OCI-LY1 (cell line): ENCODE data around the gene FBXO11.

Experiments used
- H2AFZ ChIP-seq: fragments of 200-600 bp; sonication (generic), shearing (Covaris generic); 2 replicates; pipeline ENCODE4 v1.6.0; 2014; ENCODE audit warnings: antibody characterized with exemption, mild to moderate bottlenecking, low read length
- H3F3A ChIP-seq: fragments of 200-600 bp; sonication (generic), shearing (Covaris generic); 2 replicates; pipeline ENCODE4 v1.6.0; 2014; ENCODE audit warnings: mild to moderate bottlenecking, antibody characterized with exemption, low read length, moderate library complexity; ENCODE audit not compliant: insufficient read depth
- H3K27ac ChIP-seq: fragments of 200-600 bp; sonication (generic); 2 replicates; pipeline ENCODE4 v1.5.1; 2014; ENCODE audit warnings: low read length, mixed run types, mild to moderate bottlenecking, low read depth; ENCODE audit not compliant: poor library complexity, severe bottlenecking
- H3K27me3 ChIP-seq: fragments of 200-600 bp; sonication (generic); 2 replicates; pipeline ENCODE4 v1.6.0; 2014; ENCODE audit warnings: antibody characterized with exemption, mild to moderate bottlenecking, low read length, moderate library complexity; ENCODE audit not compliant: insufficient read depth
- H3K36me3 ChIP-seq: fragments of 200-600 bp; sonication (generic); 2 replicates; pipeline ENCODE4 v1.6.1; 2014; ENCODE audit warnings: mild to moderate bottlenecking, antibody characterized with exemption, low read length, moderate library complexity, mixed read lengths; ENCODE audit not compliant: insufficient read depth
- H3K4me1 ChIP-seq: fragments of 200-600 bp; sonication (generic); 2 replicates; pipeline ENCODE4 v1.5.1; 2014; ENCODE audit warnings: mild to moderate bottlenecking, low read length, moderate library complexity; ENCODE audit not compliant: insufficient read depth, severe bottlenecking
- H3K4me2 ChIP-seq: fragments of 200-600 bp; sonication (generic), shearing (Covaris generic); 2 replicates; pipeline ENCODE4 v1.6.1; 2014; ENCODE audit warnings: low read length
- H3K4me3 ChIP-seq: fragments of 200-600 bp; sonication (generic); 2 replicates; pipeline ENCODE4 v1.5.1; 2014; ENCODE audit warnings: low read length, low read depth, mild to moderate bottlenecking, mixed read lengths; ENCODE audit not compliant: poor library complexity, severe bottlenecking
- H3K79me2 ChIP-seq: fragments of 200-600 bp; shearing (Covaris generic); 2 replicates; pipeline ENCODE4 v1.6.1; 2016; ENCODE audit warnings: mixed run types, low read length, mixed read lengths; ENCODE audit not compliant: insufficient read depth
- H3K9ac ChIP-seq: fragments of 200-600 bp; sonication (generic), shearing (Covaris generic); 2 replicates; pipeline ENCODE4 v1.6.1; 2014; ENCODE audit warnings: mild to moderate bottlenecking, low read length, mixed read lengths
- H3K9me2 ChIP-seq: fragments of 200-600 bp; sonication (generic), shearing (Covaris generic); 2 replicates; pipeline ENCODE4 v1.6.1; 2014; ENCODE audit warnings: low read depth, mild to moderate bottlenecking, low read length, mixed read lengths
- H3K9me3 ChIP-seq: fragments of 200-600 bp; shearing (Covaris generic); 2 replicates; pipeline ENCODE4 v1.6.1; 2014; ENCODE audit warnings: low read length, mixed read lengths
- H4K20me1 ChIP-seq: fragments of 200-600 bp; sonication (generic), shearing (Covaris generic); 2 replicates; pipeline ENCODE4 v1.6.0; 2016; ENCODE audit warnings: mild to moderate bottlenecking, low read length; ENCODE audit not compliant: insufficient read depth
- EZH2 ChIP-seq: fragments of 200-600 bp; sonication (generic), shearing (Covaris generic); IDR thresholded peaks from 2 replicates; pipeline ENCODE4 v1.8.0; 2017; ENCODE audit warnings: borderline replicate concordance, mixed run types, mild to moderate bottlenecking, antibody characterized with exemption, low read length, moderate library complexity, mixed read lengths
- TF ChIP-seq, protein P1 (sequence below): fragments of 200-600 bp; sonication (generic), shearing (Covaris generic); IDR thresholded peaks from 2 replicates; pipeline ENCODE4 v1.5.1; 2017; ENCODE audit warnings: mild to moderate bottlenecking, antibody characterized with exemption, low read length, moderate library complexity, mixed read lengths

FBXO11 gene

DNA sequence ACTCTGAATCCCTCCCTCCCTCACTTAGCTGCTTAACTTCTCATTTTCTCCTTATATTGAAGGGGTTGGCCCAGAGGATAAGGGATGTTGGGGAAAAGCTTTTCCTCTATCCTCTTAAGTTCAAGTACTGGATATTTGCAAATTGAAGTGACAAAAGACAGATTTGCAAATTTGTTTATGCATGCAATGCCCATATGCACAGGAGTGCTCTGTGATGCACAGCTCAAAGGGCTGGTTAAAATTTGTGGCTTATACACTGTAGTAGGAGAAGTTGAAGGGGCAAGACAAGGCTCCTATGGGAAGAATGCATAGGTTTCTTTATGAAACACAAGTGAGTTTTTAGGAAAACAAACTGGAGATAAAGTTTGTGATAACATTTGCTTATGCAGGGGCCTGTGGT is 131.7 kb downstream of the FBXO11 start:
- H3K4me1 ChIP-seq, result peaks cover 6% of the 10 kb centered on the region
- no peaks in the 10 kb centered on the region for H3K79me2 ChIP-seq
- no peak for TF ChIP-seq EZH2
- TF ChIP-seq, protein P1, sequence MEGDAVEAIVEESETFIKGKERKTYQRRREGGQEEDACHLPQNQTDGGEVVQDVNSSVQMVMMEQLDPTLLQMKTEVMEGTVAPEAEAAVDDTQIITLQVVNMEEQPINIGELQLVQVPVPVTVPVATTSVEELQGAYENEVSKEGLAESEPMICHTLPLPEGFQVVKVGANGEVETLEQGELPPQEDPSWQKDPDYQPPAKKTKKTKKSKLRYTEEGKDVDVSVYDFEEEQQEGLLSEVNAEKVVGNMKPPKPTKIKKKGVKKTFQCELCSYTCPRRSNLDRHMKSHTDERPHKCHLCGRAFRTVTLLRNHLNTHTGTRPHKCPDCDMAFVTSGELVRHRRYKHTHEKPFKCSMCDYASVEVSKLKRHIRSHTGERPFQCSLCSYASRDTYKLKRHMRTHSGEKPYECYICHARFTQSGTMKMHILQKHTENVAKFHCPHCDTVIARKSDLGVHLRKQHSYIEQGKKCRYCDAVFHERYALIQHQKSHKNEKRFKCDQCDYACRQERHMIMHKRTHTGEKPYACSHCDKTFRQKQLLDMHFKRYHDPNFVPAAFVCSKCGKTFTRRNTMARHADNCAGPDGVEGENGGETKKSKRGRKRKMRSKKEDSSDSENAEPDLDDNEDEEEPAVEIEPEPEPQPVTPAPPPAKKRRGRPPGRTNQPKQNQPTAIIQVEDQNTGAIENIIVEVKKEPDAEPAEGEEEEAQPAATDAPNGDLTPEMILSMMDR, result no peak
- no peak overlapping the region for H3K4me3 ChIP-seq
- H3K9ac ChIP-seq, result no peak overlapping the region
- H3K27me3 ChIP-seq, result no peaks in the 10 kb centered on the region
- no peaks in the 10 kb centered on the region for H3K9me2 ChIP-seq
- H3F3A ChIP-seq, result no peaks in the 10 kb centered on the region
- no peak overlapping the region for H3K27ac ChIP-seq
- H4K20me1 ChIP-seq, result no peaks in the 10 kb centered on the region
- H3K4me2 ChIP-seq, result no peak overlapping the region
- H3K9me3 ChIP-seq, result no peaks in the 10 kb centered on the region
- H2AFZ ChIP-seq, result no peak overlapping the region
- H3K36me3 ChIP-seq, result peaks cover 10% of the 10 kb centered on the region

DNA sequence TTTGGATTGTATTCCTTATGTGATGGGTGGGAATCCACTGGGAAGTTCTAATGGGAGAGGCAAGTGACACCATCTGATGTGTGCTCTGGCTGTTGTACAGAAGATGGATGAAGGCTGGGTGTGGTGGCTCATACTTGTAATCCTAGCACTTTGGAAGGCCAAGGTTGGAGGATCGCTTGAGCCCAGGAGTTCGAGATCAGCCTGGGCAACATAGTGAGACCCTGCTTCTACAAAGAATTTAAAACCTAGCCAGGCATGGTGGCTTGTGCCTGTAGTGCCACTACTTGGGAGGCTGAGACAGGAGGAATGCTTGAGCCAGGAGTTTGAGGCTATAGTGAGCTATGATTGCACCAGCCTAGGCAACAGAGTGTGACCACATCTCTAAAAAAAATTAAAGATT is 134.0 kb downstream of the FBXO11 start:
- H3K9ac ChIP-seq, result no peak overlapping the region
- TF ChIP-seq, protein P1, result no peak
- TF ChIP-seq EZH2, result no peak
- H3K4me1 ChIP-seq, result peaks cover 19% of the 10 kb centered on the region
- H3K4me3 ChIP-seq, result no peak overlapping the region
- H3K27ac ChIP-seq, result no peak overlapping the region
- H3K36me3 ChIP-seq, result peaks cover 10% of the 10 kb centered on the region
- no peaks in the 10 kb centered on the region for H3K9me3 ChIP-seq
- no peak overlapping the region for H3K4me2 ChIP-seq
- no peaks in the 10 kb centered on the region for H3K9me2 ChIP-seq
- H3F3A ChIP-seq, result no peaks in the 10 kb centered on the region
- H3K27me3 ChIP-seq, result no peaks in the 10 kb centered on the region
- H3K79me2 ChIP-seq, result no peaks in the 10 kb centered on the region
- H4K20me1 ChIP-seq, result no peaks in the 10 kb centered on the region
- no peak overlapping the region for H2AFZ ChIP-seq

DNA sequence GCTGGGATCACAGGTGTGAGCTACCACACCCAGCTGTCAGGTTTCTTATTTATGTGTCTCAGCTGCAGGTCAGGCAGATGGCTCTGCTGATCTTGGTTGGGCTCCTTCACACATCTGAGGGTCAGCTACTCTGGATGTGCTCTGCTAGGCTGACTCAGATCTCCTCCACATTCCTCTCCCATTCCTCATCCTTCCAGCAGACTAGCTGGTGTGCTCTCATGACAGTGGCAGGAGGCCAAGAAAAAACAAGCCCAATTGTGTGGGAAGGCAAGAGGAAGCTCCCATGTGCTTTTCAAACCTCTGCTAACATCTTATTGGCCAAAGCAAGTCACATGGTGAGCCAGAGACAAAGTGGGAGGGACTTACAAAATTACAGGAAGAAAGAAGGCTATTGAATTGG is 135.1 kb downstream of the FBXO11 start:
- TF ChIP-seq, protein P1, result no peak
- TF ChIP-seq EZH2, result no peak
- Histone ChIP-seq H3K9me2 (no peaks in the 10 kb centered on the region), H3K9me3 (no peaks in the 10 kb centered on the region), H3K4me3 (no peak overlapping the region), H3K4me2 (no peak overlapping the region), H2AFZ (no peak overlapping the region), H3F3A (no peaks in the 10 kb centered on the region), H3K27ac (peak overlapping the region; percentile 5), H3K36me3 (peaks cover 10% of the 10 kb centered on the region), H3K79me2 (no peaks in the 10 kb centered on the region), H4K20me1 (no peaks in the 10 kb centered on the region), H3K4me1 (peaks cover 30% of the 10 kb centered on the region), H3K9ac (no peak overlapping the region), H3K27me3 (no peaks in the 10 kb centered on the region)
